ENCODE data around the gene CALML3. TPM values are rescaled to one million over a fixed set of nuclear protein-coding genes. Genes with fewer than 3 reads are reported as not detected.

The CALML3 gene
- total RNA-seq, 1 donor from 2014 or later, result not detected

GRCh38 chr10:5537684-5538083 lies 12.9 kb downstream of the CALML3 start:
- no peak for ATAC-seq
- DNase-seq (ENCODE audit: low spot score), result no peak

GRCh38 chr10:5538446-5538845 lies 13.7 kb downstream of the CALML3 start:
- ATAC-seq, result no peak
- DNase-seq (ENCODE audit: low spot score), result no peak

GRCh38 chr10:5538892-5539651 lies 14.3 kb downstream of the CALML3 start:
- DNase-seq (ENCODE audit: low spot score) (no peak), ATAC-seq (no peak)

- ATAC-seq, result no peak
- no peak for DNase-seq (ENCODE audit: low spot score)
These were observed 15.3 kb downstream of the CALML3 start for GRCh38 chr10:5540080-5540479.

GRCh38 chr10:5540891-5541290 lies 16.1 kb downstream of the CALML3 start:
- ATAC-seq (no peak), DNase-seq (ENCODE audit: low spot score) (no peak)

- no peak for ATAC-seq
- no peak for DNase-seq (ENCODE audit: low spot score)
These were observed 17.3 kb downstream of the CALML3 start for GRCh38 chr10:5542100-5542499.

- no peak for ATAC-seq
- DNase-seq (ENCODE audit: low spot score), result no peak
These were observed 18.9 kb downstream of the CALML3 start for GRCh38 chr10:5543623-5544022.

GRCh38 chr10:5544216-5544805 lies 19.6 kb downstream of the CALML3 start:
- DNase-seq (ENCODE audit: low spot score) (peak; percentile 48), ATAC-seq (peak; percentile 71)

GRCh38 chr10:5545011-5545410 lies 20.2 kb downstream of the CALML3 start:
- ATAC-seq (peak; percentile 23), DNase-seq (ENCODE audit: low spot score) (peak; percentile 46)

GRCh38 chr10:5545426-5545777 lies 20.6 kb downstream of the CALML3 start:
- ATAC-seq (no peak), DNase-seq (ENCODE audit: low spot score) (peak; percentile 43)

GRCh38 chr10:5545778-5546710 lies 21.3 kb downstream of the CALML3 start:
- ATAC-seq (no peak), DNase-seq (ENCODE audit: low spot score) (peak; percentile 42)

GRCh38 chr10:5546891-5547680 lies 22.3 kb downstream of the CALML3 start:
- ATAC-seq (peak; percentile 82), DNase-seq (ENCODE audit: low spot score) (peak; percentile 71)

GRCh38 chr10:5547681-5547930 lies 22.8 kb downstream of the CALML3 start:
- ATAC-seq (no peak), DNase-seq (ENCODE audit: low spot score) (no peak)

GRCh38 chr10:5547931-5548660 lies 23.3 kb downstream of the CALML3 start:
- ATAC-seq (no peak), DNase-seq (ENCODE audit: low spot score) (no peak)

GRCh38 chr10:5549462-5550249 lies 24.9 kb downstream of the CALML3 start:
- DNase-seq (ENCODE audit: low spot score), result no peak
- no peak for ATAC-seq

- DNase-seq (ENCODE audit: low spot score) (no peak), ATAC-seq (no peak)
These were observed 25.4 kb downstream of the CALML3 start for GRCh38 chr10:5550250-5550545.

GRCh38 chr10:5550621-5551530 lies 26.1 kb downstream of the CALML3 start:
- DNase-seq (ENCODE audit: low spot score) (no peak), ATAC-seq (no peak)

- DNase-seq (ENCODE audit: low spot score), result no peak
- no peak for ATAC-seq
These were observed 27.0 kb downstream of the CALML3 start for GRCh38 chr10:5551531-5552375.

Measured in left lobe of liver (tissue), 2 donors.